Fibroblast of peridontal ligament (primary cell): ENCODE results near the gene FOXK1.
A peak's percentile ranks its signal among the peaks of the same experiment; 100 is the strongest.
"Not testable (repeated sequence)": the region's sequence is repeated elsewhere in the genome, so short reads cannot be mapped to it uniquely, and the experiment has no call there.

Experiments
- DNase-seq: peaks from one replicate; pipeline ENCODE4 v3.0.0-alpha.2; 2010; ENCODE audit errors: extremely low read depth

Gene FOXK1

DNA sequence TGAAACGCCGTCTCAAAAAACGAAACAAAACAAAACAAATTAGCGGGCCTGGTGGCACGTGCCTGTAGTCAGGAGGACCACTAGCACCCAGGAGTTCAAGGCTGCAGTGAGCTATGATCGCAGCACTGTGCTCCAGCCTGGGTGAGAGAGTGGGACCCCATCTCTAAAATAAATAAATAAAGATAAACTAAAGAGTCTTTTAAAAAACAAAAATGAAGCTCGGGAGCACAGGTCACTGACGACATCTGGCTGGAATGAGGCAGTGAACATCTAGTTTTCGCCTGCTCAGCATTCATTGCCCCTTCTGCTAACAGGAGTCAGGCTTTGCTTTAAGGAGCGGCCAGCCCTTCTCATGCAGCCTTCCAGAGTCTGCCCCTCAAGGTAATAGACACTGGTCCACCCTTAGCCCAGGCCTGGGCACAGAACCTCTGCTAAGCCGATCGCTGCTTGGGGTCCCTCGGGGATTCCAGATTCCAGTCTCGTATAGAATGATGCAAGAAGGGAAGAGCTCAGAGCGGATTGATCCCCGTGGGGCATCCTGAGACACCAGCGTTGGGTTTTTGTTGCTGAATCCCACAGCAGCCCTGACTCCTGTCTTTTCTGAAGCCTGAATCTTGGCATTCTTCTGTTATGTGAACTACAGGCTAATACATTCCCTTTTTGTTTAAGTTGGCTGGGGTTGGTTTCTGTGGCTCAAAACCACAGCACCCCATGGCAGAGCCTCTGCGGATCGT is 14.2 kb upstream of the FOXK1 start:
- DNase-seq: peak; percentile 98

DNA sequence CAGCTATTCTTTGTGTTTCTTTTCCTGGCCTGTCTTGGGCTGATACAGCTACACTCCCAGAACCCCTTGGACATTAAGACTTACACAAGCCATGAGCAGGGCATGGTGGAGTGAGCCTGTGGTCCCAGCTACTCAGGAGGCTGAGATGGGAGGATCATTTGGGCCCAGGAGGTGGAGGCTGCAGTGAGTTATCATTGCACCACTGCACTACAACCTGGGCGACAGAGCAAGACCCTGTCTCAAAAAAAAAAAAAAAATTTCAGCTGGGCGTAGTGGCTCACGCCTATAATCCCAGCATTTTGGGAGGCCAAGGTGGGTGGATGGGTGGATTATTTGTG is 13.6 kb upstream of the FOXK1 start:
- no peak for DNase-seq

DNA sequence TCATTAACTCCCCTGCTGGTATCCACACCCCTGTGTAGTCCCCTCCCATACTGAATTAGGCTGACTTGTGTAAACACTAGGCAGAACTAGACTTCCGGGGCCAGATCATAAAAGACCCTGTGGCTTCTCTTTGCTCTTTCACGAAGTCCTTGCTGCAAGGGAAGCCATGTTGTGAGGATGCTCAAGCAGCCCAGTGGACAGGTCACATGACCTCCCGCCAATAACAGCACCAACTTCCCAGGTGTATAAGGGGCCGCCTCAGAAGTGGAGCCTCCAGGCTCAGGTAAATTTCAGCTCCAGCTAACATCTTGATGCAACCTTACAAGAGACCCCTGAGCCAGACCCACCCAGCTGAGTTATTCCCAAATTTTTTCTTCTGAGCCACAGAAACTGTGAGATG is 11.3 kb upstream of the FOXK1 start:
- no peak for DNase-seq

DNA sequence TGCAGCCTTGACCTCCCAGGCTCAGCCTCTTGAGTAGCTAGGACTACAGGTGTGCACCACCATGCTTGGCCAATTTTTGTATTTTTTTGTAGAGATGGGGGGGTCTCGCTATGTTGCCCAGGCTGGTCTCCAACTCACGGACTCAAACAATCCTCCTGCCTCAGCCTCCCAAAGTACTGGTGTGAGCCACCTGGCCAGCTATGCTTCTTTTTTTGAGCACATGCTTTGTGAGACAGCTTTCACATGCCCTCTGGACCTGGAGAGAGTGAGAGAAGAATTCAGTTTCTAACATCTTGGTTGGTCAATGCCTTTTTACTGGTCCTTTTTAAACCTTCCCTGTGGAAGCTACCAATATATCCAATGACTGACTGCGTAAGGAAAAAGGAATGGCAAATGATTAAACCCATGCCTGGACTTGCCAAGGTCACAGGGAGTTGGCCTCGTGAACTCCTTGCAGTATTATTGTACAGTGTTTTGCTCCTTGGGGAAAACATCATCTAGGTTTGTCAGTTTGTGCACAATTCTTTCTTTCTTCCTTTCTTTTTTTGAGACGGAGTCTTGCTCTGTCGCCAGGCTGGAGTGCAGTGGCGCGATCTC is 6.2 kb upstream of the FOXK1 start:
- DNase-seq: no peak

DNA sequence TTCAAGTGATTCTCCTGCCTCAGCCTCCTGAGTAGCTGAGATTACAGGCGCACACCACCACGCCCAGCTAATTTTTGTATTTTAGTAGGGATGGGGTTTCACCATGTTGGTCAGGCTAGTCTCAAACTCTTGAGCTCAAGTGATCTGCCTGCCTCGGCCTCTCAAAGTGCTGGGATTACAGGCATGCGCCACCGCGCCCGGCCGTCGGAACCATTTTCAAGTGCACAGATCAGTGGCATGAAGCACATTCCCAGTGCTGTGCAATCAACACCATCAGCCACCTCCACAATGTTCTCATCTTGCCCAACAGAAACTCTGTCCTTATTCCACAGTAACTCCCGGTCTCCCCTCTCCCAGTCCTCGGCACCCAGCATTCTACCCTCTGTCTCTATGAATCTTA is 4.6 kb upstream of the FOXK1 start:
- not testable (repeated sequence) for DNase-seq

DNA sequence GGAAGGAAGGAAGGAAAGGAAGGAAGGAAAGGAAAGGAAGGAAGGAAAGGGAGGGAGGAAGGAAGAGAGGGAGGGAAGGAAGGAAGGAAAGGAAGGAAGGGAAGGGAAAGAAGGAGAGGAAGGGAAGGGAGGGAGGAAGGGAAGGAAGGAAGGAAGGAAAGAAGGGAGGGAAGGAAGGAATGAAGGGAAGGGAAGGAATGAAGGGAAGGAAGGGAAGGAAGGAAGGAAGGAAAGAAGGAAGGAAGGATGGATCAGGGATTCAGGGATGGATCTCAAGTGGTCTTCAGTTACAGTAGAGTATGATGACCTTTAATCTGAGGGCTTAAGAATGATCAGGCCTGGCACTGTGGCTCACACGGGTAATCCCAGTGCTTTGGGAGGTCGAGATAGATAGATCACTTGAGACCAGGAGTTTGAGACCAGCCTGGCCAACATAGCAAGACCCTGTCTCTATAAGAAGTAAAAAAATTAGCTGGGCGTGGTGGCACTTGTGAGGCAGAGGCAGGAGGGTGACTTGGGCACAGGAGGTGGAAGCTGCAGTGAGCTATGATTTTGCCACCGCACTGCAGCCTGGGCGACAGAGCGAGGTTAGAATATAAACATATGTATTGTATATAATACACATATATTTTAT is 760 bp upstream of the FOXK1 start:
- DNase-seq: no peak

DNA sequence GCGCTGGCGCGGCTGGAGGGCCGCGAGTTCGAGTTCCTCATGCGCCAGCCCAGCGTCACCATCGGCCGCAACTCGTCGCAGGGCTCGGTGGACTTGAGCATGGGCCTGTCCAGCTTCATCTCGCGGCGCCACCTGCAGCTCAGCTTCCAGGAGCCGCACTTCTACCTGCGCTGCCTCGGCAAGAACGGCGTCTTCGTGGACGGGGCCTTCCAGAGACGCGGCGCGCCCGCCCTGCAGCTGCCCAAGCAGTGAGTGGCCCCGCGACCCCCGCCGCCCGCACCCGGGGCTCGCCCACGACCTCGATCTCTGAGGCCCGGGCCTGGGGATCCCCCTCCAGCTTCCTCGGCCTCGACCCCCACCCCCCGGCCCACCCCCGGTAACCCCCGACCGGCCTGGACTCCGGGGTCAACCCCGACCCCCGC is 537 bp downstream of the FOXK1 start:
- peak; percentile 26 for DNase-seq

DNA sequence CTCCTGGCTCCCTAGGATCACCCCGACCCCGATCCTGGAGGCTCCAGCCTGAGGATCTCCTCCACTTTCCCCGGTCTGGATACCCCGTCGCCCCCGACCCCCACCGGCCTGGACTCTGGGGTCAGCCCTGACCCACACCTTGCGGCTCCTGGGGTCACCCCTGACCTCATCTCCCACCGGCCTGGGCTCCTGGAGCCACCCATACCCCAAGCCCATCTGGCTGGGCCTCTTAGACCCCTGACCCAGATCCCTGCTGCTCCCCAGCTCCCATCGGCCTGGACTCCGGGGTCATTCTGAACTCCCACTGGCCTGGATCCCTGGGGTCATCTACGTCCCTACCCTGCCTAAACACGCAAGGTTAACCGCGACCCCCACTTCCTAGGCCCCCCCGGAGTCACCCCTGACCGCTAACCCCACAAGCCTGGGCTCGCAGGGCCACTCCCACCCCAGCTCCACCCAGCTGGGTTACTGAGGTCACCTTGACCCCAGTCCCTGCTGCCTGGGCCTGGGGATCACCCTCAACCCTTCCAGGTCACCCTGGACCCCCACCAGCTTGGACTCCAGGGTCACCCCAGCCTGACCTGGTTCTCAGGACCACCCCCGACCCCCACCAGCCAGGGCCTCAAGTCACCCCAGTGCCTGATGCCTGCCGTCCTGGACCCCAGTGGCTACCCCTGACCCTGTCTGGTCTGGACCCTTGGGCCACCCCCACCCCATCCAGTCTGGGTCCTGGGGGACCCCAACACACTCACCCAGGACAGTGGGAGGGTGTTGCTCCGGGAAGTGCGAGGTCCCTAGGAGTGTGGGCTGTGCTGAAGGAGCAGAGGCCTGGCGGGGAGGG is 1.2 kb downstream of the FOXK1 start:
- no peak for DNase-seq

DNA sequence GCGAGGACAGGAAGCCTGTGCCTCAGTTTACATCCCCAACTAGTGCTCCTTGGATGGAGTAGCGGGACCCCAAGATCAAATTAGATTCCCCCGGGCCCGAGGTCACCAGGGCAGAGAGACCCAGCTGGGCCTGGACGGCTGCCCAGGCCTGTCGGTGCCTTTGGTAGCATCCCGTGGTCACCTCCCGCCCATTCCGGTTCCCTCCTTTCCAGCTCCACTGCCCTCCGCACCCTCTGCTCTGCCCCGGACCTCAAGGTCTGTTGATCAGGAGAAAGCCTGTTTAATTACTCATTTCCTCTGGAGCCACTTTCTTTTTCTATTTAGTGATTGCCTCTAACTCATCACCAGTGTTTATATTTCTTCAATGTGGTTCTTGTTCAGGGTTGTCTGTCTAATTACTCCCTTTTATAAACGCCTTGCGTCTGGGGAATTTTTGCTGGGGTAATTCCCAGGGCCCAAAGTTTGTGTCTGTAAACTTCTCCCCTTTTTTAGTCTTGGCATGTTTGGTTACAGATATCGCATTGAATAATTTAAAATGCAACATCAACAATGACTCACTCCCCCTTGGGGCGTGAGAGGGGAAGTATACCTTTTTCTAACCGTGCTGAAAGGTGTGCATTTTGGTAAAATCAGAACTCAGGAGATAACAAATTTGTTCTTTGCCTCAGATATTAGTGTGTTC is 1.9 kb downstream of the FOXK1 start:
- peak; percentile 83 for DNase-seq

DNA sequence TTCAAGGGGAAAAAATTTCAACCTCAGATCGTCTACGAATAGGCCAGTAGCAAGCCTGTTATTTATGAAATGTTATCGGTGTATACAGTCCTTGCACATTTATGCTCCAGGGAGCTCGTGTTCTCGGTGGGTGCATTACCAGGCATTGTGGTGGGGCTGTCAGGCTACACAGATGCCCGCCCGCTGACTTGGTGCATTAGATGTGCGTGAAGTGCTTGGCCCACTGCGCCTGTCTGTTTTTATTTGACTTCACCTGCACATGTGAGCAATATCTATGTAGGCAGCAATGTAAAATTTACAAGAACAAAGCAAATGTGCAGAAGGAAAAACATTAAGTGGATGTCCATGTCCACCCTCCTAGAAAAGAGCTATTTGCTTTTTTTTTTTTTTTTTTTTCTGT is 2.8 kb downstream of the FOXK1 start:
- no peak for DNase-seq

DNA sequence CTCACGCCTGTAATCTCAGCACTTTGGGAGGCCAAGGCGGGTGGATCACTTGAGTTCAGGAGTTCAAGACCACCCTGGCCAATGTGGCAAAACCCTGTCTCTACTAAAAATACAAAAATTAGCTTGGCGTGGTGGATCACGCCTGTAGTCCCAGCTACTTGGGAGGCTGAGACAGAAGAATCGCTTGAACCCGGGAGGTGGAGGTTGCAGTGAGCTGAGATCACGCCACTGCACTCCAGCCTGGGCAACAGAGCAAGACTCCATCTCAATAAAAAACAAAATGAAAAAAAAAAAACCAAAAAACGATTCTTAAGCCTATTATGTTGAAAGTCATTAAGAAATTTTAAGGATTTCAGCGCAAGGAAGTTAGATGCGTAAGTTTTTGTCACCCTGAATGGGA is 3.6 kb downstream of the FOXK1 start:
- not testable (repeated sequence) for DNase-seq

DNA sequence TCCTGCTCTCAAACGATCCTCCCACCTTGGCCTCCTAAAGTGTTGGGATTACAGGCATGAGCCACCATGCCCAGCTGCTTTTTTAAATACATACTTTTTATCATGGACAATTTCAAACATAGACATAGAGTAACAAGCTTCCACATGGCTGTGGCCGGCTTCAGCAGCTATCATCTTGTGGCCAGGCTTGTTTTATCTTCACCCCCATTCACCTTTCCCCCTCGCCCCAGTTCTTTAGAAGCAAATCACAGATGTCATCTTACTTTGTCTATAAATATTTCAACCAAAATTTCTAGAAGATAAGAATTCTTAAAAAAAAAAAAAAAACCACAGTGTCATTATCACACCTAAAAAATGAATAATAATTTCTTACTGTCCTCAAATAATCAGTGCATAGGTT is 5.9 kb downstream of the FOXK1 start:
- no peak for DNase-seq

DNA sequence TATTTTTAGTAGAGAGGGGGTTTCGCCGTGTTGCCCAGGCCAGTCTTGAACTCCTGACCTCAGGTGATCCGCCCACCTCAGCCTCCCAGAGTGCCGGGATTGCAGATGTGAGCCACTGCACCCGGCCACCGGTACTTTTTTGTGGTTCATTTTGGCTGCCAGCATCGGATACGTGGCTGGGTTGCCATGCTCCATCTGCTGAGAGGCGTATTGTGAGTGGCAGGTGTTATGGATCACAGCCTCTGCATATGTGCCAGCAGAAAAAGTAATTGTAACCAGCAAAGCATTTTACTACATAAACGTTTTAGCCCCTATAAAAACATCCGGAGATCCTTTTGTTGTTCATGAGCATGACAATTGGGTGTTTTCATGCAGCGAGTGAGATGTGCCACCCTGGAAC is 7.1 kb downstream of the FOXK1 start:
- no peak for DNase-seq

DNA sequence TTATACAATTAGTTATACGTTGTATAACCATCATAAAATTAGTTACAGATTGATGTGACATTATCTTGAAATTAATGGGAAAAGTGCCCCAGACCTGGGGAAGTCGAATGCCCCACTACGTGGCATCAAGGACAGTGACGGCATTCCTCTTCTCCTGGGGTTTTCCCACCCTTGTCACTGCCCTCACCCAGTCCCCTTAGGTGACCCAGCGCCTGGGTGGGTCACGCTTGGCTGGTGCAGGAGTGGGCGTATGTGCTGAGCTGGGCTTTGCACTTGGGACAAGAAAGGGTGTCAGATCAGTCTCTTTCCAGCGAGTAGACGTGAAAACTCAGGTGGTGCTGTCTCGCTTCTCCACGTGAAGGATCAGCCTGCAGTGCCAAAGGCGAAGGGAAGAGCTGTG is 7.6 kb downstream of the FOXK1 start:
- no peak for DNase-seq

DNA sequence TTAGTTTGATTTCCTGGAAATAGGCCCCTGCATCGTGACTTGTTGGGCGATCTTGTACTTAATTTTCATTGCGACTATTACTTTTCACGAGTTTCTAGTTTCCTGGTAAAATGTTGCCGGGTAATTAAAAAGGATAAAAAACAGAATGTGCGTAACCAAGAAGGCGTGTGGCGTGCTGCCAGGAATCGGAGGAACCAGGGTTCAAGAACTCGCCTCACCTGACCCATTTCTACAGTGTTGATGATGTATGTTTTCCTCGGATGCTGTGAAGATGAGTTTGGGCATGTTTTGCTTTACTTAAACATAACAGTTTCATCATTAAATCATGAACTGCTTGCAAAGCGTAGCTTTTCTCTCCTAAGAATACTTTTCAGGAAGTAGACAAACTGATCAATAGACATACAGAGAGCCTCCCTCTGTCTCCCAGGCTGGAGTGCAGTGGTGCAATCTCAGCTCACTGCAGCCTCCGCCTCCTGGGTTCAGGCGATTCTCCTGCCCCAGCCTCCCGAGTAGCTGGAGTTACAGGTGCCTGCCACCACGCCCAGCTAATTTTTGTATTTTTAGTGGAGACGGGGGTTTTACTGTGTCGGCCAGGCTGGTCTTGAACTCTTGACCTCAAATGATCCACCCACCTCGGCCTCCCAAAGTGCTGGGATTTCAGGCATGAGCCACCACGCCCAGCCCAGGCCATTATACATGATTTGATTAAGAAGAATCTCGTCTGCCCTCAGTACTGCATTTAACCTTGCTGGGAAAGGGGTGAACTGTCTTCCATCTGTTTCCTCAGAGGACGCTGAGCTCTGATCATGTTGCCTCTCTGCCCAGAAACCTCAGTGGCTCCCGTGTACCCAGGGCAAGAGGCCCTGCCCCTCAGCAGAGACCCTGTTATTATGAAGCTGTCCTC is 9.1 kb downstream of the FOXK1 start:
- no peak for DNase-seq

DNA sequence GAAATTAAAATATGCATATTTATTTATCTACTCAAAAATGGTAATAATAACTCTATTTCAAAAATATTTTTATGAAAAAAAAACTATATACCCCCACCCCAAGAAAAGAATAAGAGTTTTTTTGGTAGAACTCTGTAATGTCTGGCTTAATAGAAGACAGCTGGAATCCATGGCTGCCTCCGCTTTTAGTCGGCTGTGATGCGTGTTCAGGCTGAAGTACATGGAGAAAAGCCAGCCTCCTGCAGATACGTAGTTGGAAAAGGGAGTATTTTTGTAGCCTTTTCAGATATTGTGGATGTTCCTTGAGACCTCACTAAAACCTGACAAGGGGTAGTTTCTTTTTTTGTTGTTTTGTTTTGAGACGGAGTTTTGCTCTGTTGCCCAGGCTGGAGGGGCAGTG is 10.0 kb downstream of the FOXK1 start:
- DNase-seq: peak; percentile 59

DNA sequence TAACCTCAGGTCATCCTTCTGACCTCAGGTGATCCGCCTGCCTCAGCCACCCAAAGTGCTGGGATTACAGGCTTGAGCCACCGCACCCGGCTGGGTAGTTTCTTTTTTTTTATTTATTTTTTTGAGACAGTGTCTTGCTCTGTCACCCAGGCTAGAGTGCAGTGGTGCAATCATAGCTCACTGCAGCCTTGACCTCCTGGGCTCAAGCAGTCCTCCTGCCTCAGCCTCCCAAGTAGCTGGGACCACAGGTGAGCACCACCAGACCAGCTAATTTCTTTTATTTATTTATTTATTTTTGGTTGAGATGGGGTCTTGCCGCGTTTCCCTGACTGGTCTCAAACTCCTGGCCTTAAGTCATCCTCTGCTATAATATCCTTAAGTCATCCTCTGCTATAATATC is 10.5 kb downstream of the FOXK1 start:
- DNase-seq: not testable (repeated sequence)

DNA sequence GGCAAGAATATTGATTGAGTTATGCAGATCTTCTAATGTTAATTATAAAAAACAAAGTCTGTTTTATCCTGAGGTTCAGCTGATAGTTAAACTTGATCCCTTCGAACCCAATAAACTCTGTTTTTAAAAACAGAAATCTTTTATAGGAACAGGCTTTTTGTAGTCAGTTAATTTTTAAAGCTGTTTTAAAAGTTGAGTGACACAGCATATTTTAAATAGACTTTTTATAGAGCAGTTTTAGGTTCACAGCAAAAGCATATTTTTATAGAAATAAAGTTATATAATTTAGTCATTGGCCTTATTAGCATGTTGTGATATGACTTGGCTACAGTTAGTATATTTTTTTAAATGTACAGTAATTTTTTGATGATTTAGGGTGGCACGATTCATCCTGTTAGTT is 11.1 kb downstream of the FOXK1 start:
- no peak for DNase-seq

DNA sequence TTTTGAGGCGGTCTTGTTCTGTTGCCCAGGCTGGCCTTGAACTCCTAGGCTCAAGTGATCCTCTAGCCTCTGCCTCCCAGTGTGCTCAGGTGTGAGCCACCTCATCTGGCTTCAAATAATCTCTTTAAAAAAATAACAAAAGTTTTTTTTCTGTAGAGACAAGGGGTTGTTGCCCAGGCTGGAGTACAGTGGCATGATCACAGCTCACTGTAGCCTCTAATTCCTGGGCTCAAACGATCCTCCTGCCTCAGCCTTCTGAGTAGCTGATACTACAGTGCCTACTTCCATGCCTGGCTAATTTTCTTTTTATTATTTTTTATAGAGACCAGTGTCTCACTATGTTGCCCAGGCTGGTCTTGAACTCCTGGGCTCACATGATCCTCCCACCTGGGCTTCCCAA is 11.7 kb downstream of the FOXK1 start:
- no peak for DNase-seq

DNA sequence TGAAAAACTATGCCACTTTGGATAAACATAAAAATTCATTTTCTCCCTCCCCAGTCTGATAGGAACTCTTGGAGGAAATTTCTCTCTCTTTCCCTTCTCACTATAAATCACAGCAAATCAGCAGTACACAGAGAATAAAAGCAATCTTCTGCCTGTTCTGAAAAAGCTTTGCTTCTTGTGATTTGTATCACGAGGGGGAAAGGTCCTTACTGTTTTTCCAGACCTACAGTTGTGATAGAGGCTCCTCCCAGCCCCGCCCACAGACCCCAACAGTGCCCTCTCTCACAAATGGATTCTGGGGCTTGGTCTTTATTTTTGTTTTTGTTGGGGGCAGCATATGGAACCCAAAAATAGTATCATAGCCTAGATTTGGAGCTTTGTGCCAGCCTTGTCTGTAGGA is 12.2 kb downstream of the FOXK1 start:
- no peak for DNase-seq

DNA sequence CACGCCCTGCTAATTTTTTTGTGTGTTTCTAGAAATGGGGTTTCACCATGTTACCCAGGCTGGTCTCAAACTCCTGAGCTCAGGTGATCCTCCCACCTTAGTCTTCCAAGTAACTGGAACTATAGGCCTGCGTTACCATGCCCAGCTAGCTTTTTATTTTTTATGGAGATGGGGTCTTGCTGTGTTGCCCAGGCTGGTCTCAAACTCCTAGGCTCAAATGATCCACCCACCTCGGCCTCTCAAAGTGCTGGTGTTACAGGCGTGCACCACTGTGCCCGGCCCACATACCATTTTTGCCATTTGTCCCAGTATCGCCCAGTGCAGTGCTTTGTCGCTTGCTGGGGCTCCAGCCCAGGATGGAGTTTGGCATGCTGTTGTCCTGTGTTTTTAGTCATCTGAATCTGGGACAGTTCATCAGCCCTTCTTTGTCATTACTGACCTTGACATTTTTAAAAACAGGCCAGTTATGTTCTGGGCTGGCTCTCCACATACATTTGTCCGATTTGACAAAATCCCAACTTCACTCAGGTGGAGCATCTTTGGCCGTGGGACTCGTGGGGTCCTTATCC is 16.7 kb downstream of the FOXK1 start:
- DNase-seq: no peak
